GM12864 (cell line): ENCODE measurements around the gene LTF.

Experiments used
- DNase-seq: peaks from one replicate; pipeline ENCODE4 v3.0.0-alpha.2; 2011; ENCODE audit warnings: low read depth
- H3K4me3 ChIP-seq: 2 replicates; pipeline ENCODE4 v1.5.1; 2011; ENCODE audit warnings: mild to moderate bottlenecking, low read depth, low read length, control low read depth
- CTCF ChIP-seq: IDR thresholded peaks from 2 replicates; pipeline ENCODE4 v1.5.1; 2011; ENCODE audit warnings: low read depth, mild to moderate bottlenecking, moderate library complexity, low read length, control low read depth, inconsistent platforms; ENCODE audit errors: missing control alignments

The LTF gene

DNA sequence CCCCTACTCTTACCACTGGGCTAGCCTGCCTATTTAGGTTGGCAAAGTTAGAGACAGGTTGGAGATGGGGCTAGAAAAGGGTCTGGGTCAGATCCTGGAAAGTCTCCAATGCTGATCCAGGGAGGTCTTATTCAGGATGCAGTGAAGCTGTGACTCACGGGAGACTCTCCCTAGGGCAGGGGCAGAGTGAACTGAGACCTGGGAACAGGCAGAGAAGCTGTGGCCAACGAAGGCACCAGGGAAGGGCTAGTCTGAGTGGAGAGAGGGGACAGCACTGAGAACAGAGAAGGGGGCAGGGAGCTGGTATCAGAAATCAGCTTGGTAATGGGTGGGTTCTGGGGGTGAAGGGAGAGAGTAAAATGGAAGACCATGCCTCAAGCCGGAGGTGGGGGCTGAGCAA lies 2.2 kb downstream of the LTF start:
- no peak overlapping the region for H3K4me3 ChIP-seq
- no peak for TF ChIP-seq CTCF
- no peak for DNase-seq

GRCh38 chr3:46462111-46462510 lies 2.6 kb downstream of the LTF start:
- no peak for TF ChIP-seq CTCF
- no peak for DNase-seq

DNA sequence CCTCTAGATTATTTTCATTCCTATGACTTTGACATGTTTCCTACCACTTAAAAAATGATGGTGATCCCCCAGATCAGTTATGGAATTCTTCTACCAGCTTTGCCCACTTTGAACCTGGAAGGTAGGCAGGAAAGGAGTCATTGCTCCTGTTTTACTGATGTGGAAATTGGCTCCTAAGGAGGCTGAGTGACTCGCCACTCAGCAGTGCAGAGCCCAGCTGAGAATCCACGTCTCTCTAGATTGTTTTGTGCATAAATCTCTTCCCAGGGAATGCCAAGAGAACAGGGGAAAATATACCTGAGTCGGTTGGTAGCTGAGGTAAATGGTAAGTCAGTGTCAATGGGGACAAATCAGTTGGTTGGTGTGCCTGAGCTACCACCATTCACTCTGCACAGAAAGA lies 4.7 kb downstream of the LTF start:
- no peak for TF ChIP-seq CTCF
- DNase-seq, result no peak
- H3K4me3 ChIP-seq, result no peak overlapping the region

More at GRCh38 chr3:46462111-46462510, 2.6 kb downstream of the LTF start:
- H3K4me3 ChIP-seq, result no peak overlapping the region

GRCh38 chr3:46456118-46456517 lies 8.6 kb downstream of the LTF start:
- no peak overlapping the region for H3K4me3 ChIP-seq
- no peak for DNase-seq

DNA sequence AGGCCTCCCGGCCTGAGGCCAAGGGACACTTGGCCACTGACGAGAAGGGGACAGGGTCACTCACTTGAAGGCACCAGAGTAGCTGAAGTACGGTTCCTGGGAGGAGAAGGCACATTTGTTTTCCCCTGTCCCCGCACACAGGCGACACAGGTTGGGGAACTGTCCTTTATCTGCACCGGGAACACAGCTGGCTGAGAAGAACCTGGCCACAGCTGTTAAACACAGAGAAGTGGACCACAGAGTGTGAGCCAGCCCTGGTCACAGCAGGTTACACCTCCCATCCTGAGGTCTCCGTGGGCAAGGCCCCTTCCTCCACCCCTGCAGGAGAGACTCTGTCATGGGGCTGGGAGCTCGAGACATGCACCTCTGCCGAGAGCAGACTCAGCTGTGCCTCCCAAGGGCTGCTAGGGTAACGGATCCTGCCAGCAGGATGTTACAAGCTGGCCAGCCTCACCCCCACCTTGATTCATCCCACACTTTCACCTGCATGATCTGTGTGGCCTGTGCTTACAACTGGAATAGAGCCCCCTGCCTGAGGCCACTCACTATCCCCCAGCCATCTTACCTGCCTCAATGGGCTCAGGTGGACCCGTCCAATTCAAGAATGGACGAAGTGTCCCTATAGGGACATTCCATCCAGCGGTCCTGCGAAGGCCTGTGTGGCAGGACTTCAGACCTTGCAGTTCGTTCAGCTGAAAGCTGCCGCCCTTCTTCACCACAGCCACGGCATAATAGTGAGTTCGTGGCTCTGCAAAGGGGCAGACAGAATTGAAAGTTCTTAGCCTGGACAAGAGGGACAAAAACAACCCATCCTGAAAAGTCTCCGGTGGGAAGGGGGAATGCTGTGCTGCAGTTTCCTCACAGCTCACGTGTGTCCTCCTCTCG lies 9.2 kb downstream of the LTF start:
- TF ChIP-seq CTCF, result no peak
- H3K4me3 ChIP-seq, result no peak overlapping the region
- no peak for DNase-seq

More at GRCh38 chr3:46456118-46456517, 8.6 kb downstream of the LTF start:
- no peak for TF ChIP-seq CTCF

DNA sequence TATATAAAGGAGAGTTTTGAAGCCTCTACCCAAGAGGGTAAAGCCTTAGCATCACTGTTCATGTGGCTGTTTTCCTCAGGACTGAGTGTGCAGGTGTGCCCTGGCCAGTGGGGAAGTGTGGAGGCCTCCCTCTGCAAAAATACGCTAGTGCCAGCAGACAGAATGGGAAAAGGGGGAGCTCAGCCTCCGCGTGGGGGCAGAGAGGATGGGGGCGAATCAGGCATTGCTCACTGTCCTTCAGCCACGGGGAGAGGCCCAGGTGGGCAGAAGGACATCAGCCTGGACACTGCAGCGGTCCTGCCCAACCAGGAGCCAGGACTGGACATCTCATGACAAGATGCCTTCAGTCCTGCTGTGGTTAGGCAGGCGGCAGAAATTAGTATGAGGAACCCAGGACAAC lies 10.1 kb downstream of the LTF start:
- no peak for TF ChIP-seq CTCF
- no peak overlapping the region for H3K4me3 ChIP-seq
- no peak for DNase-seq

DNA sequence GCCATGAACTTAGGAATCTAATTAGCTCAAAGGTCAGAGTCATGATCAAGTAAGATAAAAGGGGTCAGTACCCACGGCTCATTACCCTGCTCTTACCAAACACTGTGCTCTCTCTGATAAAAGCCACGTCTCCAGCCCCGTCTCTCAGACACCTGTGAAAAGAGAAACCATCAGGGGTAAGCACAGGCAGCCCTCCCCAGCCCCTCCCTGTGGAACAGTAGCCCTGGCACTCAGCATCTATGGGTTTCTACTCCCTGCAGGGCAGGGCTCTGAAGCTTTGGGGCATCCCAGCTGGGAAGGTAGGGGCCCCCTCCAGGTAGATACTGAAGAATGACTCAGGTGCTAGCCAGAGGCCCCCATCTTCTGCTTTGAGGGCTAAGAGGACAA lies 10.5 kb downstream of the LTF start:
- no peak overlapping the region for H3K4me3 ChIP-seq
- no peak for TF ChIP-seq CTCF
- no peak for DNase-seq
